HEK293 (cell line): Measurements from ENCODE around the gene SRSF4.

Experiments used
- EGR2 ChIP-seq: fragments of 450-650 bp; formaldehyde crosslinking; IDR thresholded peaks from 2 replicates; pipeline ENCODE4 v1.5.1; 2016; ENCODE audit warnings: low read depth, missing biosample characterization, missing genetic modification characterization
- ZNF2 ChIP-seq: fragments of 450-650 bp; formaldehyde crosslinking; IDR thresholded peaks from 2 replicates; pipeline ENCODE4 v1.5.1; 2016; ENCODE audit warnings: missing biosample characterization, missing genetic modification characterization
- ZNF324 ChIP-seq: fragments of 450-650 bp; formaldehyde crosslinking; IDR thresholded peaks from 2 replicates; pipeline ENCODE4 v1.5.1; 2016; ENCODE audit warnings: missing biosample characterization, missing genetic modification characterization
- ZNF404 ChIP-seq: fragments of 450-650 bp; formaldehyde crosslinking; IDR thresholded peaks from 2 replicates; pipeline ENCODE4 v1.5.1; 2017; ENCODE audit warnings: missing biosample characterization, missing genetic modification characterization
- TF ChIP-seq, protein P1 (sequence below): fragments of 450-650 bp; formaldehyde crosslinking; IDR thresholded peaks from 2 replicates; pipeline ENCODE4 v1.5.1; 2016; ENCODE audit warnings: missing biosample characterization, missing genetic modification characterization

DNA sequence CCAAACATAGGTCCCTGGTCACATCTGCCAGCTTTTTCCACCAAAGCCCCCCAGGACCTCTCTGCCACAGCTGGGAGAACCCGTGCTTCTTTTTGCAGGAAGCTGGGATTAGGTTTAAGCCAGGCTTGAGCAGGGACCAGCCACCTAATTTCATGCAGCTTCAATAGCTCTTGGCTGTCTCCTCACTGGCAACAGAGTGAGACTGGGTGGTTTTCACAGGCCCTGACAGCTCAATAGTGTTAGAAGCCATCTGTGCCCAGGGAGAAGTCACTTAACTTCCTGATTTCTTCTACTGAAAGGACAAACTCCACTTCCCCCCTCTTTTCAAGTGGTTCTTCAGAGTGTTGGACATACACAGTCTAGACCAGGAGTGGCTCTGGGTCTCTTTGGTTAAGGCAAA lies 20.4 kb upstream of the SRSF4 start:
- TF ChIP-seq, protein P1, sequence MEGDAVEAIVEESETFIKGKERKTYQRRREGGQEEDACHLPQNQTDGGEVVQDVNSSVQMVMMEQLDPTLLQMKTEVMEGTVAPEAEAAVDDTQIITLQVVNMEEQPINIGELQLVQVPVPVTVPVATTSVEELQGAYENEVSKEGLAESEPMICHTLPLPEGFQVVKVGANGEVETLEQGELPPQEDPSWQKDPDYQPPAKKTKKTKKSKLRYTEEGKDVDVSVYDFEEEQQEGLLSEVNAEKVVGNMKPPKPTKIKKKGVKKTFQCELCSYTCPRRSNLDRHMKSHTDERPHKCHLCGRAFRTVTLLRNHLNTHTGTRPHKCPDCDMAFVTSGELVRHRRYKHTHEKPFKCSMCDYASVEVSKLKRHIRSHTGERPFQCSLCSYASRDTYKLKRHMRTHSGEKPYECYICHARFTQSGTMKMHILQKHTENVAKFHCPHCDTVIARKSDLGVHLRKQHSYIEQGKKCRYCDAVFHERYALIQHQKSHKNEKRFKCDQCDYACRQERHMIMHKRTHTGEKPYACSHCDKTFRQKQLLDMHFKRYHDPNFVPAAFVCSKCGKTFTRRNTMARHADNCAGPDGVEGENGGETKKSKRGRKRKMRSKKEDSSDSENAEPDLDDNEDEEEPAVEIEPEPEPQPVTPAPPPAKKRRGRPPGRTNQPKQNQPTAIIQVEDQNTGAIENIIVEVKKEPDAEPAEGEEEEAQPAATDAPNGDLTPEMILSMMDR (tag by site-specific recombination): no peak
- TF ChIP-seq ZNF2 (tag by site-specific recombination) (no peak), ZNF404 (tag by site-specific recombination) (no peak), EGR2 (no peak), ZNF324 (tag by site-specific recombination) (no peak)
